Loucy (cell line): ENCODE measurements around the gene BCL2.

Experiments used
- EZH2phosphoT487 ChIP-seq: fragments of 200-600 bp; IDR thresholded peaks from 2 replicates; pipeline ENCODE4 v1.6.1; 2018; ENCODE audit warnings: antibody characterized with exemption, mild to moderate bottlenecking, moderate library complexity, borderline replicate concordance
- TF ChIP-seq, protein P1 (sequence below): fragments of 200-600 bp; sonication (generic); conservative IDR thresholded peaks from 2 replicates; pipeline ENCODE4 v1.5.1; 2014; ENCODE audit warnings: mild to moderate bottlenecking, antibody characterized with exemption, low read length

DNA sequence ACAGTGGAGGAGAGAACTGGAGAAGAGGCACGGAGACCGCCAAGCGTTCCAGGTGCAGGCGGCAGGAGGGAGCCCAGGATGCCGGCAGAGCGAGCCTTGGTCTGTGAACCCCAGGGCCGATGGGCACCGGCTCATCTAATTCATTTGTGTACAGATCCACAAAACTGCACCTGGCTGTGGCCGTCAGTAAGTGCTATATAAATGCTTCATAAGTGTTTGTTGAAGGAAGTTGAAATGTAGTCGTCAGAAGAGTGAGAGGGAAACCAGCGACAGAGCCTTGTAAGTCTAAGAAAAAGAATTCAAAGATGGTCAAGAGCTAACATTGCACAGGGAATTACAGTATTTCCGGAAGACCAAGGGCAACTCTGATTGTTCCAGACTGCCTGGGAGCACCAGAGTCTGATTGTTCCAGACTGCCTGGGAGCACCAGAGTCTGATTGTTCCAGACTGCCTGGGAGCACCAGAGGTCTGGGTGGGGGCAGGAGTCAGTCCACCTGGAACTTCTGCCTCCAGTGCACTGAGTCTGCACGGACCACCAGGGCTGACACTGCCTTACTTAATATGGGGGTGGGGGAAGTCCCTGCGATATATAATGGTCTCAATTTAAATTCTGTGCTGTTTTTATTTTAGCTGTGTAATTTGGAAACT is 112.3 kb downstream of the BCL2 start:
- TF ChIP-seq, protein P1, sequence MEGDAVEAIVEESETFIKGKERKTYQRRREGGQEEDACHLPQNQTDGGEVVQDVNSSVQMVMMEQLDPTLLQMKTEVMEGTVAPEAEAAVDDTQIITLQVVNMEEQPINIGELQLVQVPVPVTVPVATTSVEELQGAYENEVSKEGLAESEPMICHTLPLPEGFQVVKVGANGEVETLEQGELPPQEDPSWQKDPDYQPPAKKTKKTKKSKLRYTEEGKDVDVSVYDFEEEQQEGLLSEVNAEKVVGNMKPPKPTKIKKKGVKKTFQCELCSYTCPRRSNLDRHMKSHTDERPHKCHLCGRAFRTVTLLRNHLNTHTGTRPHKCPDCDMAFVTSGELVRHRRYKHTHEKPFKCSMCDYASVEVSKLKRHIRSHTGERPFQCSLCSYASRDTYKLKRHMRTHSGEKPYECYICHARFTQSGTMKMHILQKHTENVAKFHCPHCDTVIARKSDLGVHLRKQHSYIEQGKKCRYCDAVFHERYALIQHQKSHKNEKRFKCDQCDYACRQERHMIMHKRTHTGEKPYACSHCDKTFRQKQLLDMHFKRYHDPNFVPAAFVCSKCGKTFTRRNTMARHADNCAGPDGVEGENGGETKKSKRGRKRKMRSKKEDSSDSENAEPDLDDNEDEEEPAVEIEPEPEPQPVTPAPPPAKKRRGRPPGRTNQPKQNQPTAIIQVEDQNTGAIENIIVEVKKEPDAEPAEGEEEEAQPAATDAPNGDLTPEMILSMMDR = no peak
- no peak for TF ChIP-seq EZH2phosphoT487
